KBM-7 (cell line): Measurements from ENCODE around the gene SHISA5.
A peak's percentile ranks its signal among the peaks of the same experiment; 100 is the strongest.

Experiments used
- DNase-seq: peaks from one replicate; pipeline ENCODE4 v3.0.0-alpha.2; 2015
- in situ Hi-C: fragments of 300-500 bp; cut with MboI; formaldehyde crosslinking; loops from 2 replicates; pipeline ENCODE4 v1.14.3; 2020; ENCODE audit warnings: low sequenced_read_pairs, low pct_unique_long_range_greater_than_20kb, mixed read lengths

SHISA5 gene

DNA sequence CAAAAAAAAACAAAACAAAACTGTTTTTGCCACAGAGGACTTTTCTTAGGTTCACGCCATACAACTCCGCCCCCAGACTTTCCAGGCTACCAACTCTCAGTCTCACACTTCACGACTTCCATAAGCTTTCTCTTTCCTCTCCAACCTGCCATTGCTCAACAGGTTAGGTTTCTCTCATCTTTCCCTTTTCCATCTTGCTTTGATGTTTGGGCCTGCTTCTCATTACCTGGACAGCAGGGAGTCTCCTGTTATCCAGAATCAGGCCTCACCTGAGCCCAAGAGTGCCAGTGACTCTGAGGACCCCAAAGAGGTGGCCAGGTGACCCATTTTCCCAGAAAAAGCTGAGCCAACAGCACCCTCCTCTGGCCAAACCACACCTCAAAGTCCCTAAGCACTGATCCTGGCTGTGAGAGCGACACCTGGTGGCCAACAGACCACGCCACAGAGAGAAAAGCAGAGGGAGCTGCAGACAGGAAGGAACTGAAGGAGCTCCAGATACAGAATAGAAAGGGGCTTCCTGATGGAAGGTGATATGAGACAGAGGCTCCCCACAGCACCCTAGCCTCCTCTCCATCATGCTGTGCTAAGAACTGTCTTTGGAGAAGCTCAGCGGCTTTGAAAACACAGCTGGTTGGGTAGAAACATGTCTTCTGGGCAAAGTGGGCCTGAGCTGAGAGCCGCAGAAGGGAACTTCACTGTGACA, 68.0 kb downstream of the SHISA5 start:
- DNase-seq, result peak; percentile 92
- in situ Hi-C loops, result no loop called here

- DNase-seq, result no peak
- in situ Hi-C loops, result no loop called here
These were observed 68.8 kb downstream of the SHISA5 start for GRCh38 chr3:48435223-48435595.

DNA sequence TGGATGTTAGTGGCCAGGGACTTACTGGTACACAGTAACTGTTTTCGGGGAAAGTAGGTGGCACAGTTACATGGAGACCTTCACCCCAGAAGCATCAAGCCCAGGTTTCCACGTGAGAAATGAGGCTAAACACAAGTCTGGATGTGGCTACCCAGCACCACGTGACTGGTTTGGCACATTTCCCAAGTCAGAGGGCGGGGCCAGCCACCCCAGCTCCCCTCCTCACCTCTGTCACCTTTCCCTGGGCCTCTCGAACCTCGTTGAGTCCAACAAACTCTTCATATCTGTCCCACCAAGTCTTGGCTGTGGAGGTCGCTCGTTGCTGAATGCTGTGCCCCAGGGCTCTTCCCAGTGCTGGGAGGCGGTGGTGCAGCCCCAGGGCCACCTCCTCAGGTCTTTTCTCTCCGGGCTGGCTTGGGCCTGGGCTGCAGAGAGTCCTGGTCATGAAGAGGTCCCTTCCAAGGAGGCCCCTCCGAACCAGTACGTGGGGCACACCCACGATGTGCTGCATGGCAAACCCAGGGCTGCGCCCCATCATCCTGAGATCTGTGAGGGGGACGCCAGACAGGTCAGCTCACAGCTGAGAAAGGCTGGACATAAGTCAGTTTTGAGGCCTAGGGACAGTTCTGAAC, 69.3 kb downstream of the SHISA5 start:
- in situ Hi-C loops, result no loop called here

DNA sequence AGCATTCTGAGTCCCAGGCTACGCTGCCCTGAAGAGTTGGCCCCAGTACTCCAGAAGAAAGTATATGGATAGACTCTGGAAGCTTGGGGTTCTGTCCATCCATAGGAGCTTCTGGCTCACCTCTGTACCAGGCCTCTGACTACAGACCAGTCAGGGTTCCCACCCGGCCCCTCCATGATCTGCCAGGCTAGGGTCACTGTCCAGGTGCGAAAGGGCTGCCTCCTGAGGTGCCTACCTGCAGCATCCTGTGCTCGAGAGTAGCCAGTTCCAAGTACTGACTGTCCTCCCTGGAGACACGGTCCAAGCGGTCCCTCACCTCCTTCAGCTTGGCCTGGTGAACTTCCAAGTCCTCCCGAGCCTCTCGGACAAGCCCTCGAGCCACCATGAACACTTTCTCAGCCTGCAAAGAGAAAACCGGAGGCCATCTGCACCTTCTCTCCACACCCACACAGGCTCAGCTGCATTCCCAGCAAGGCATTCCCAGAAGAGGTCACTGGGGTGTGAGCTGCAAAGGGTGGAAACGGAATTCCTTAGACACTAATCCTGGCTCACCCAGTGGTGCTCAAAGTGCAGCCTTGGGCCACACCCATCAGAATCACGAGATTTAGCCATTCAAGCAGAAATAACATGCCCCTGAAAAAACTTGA, 70.4 kb downstream of the SHISA5 start:
- in situ Hi-C loops, result no loop called here
- no peak for DNase-seq

More for the DNA sequence above, 69.3 kb downstream of the SHISA5 start:
- no peak for DNase-seq

GRCh38 chr3:48432411-48433371, 71.3 kb downstream of the SHISA5 start:
- in situ Hi-C loops, result no loop called here
- peak; percentile 20 for DNase-seq

DNA sequence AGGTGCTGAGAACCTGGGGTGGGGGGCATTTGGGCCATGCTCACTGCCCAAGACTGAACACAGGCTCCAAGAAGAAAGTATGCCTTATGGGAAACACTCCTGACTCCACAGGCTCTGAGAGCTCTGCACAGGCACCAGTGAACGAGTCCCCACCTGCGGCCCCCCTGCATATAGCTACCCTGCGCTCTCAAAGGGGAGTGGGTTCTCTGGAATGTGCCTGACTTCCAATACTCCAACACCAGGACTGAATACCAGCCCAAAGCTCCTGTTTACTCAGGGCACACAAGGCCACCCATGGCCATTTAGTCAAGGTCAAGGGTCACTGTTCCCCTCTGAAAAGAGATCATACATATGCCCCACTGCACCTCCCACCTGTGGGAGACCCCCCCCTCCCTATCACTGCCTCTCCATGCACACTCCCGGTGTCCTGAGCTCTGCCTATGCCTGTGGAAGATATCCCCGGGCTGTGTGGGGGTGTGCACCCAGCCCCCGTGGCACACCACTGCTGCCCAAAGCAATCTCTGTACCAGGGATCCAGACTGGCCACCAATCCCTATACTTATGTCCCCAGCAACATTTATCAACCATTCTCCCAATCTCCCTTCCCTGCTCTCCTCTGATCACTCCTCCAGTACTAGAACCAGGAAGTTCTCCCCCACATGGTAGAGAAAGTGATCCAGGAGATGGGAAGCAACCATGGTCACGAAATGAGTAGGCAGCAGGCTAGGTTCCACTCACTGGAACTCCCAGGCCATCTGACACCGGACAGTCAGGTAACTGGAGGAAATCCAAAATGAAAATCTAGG, 72.5 kb downstream of the SHISA5 start:
- DNase-seq, result no peak
- in situ Hi-C loops, result no loop called here

DNA sequence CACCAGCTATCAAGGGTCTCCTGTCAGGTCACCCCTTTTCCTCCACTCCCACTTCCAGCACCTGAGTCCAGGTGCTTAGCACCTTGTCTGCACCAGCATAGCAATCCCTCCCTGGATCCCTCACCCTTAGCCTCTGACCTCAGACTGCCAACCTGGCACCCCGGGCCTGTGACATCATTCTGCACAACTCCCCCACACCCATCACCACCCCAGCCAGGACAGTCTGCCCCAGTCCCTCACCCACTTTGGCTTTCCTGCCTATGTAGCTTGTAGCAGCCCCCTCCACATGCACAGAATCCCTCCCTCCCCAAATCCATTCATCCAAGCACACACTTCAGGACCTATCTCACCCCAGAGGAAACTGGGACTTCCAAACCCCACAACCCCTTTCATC, 73.3 kb downstream of the SHISA5 start:
- in situ Hi-C loops, result no loop called here
- no peak for DNase-seq

GRCh38 chr3:48429960-48430707, 73.8 kb downstream of the SHISA5 start, which contains the start of gene PLXNB1:
TSS of gene PLXNB1 (minus strand) at chr3:48430086. CDS start at chr3:48424611, 5,475 bp downstream.
- peak; percentile 82 for DNase-seq
- in situ Hi-C loops, result loop anchor here (10.0 kb wide), 1 partner anchor 155 kb away; no protein-coding TSS in a partner anchor

DNA sequence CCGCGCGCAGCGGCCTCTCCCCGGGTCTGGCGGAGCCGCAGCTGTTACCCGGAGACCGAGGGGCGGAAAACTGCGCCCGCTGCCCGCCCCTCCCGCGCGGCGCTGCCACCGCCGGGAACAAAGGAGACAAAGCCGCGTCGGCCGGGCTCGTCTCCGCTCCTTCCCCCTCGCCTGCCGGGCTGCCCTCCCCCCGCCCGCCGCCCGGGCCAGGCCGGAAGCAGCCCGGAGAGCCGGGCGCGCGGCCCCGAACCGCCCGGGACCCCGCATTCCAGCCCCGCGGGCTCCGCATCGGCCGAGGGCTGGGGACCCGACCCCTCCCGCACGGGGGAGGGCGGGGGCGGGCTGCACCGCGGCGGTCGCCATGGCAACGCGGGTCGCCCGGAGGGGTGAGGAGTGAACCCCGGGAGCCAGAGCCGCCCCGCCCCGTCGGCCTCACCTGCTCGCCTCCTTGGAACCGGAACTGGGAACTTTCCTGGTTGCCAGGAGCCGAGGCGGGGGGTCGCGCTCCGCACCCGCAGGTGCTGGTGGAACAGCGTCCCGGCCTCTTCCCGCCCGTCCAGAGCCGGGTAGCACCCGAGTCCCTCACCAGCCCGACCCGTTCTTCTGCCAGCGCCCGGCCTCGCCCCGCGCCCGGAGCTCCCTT, 74.5 kb downstream of the SHISA5 start:
- no peak for DNase-seq
- in situ Hi-C loops, result loop anchor here (10.0 kb wide), 1 partner anchor 155 kb away; no protein-coding TSS in a partner anchor

- in situ Hi-C loops, result loop anchor here (10.0 kb wide), 1 partner anchor 154 kb away; no protein-coding TSS in a partner anchor
- DNase-seq, result peak; percentile 10
These were observed 75.2 kb downstream of the SHISA5 start for GRCh38 chr3:48428572-48429316.

DNA sequence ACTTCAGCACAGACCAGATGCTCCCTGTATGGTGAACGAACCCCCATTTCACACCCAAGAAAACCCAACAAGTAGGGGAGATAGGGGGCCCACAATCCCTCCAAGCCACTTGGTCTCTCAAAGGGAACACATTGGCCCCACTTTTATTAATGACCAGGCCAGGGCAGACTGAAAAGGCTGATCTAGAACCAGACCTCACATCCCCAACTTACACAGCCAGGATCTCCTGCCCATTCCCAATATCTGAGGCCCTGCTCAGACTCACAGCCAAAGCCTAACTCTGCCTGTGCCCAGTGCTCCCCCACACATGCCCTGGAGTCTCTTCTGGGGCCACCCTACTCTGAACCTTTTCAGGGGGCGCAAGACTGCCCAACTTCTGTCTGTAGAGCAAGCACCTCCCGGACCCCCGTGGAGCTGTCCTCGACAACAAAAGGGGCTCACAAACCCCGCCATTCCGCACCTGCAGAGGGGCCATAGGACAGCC, 75.8 kb downstream of the SHISA5 start:
- no peak for DNase-seq
- in situ Hi-C loops, result loop anchor here (10.0 kb wide), 1 partner anchor 153 kb away; no protein-coding TSS in a partner anchor

DNA sequence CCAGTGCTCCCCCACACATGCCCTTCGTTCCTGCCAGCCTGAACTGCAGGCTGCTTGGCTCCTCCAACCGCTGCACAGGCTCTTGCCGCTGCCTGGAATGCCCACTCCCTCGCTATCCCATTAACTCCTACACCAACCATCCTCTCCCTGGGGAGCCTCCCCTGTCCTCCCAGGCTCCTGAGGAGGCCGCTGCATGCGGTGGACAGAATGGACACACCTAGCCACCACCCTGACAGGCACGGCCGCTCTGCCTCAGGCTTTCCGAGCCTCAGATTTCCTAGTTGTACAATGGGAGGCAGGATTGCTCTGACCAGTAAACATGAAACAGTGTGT, 76.4 kb downstream of the SHISA5 start:
- in situ Hi-C loops, result loop anchor here (10.0 kb wide), 1 partner anchor 153 kb away; no protein-coding TSS in a partner anchor
- DNase-seq, result no peak

- in situ Hi-C loops, result loop anchor here (10.0 kb wide), 1 partner anchor 152 kb away; no protein-coding TSS in a partner anchor
- DNase-seq, result no peak
These were observed 76.9 kb downstream of the SHISA5 start for GRCh38 chr3:48426944-48427629.

- in situ Hi-C loops, result loop anchor here (10.0 kb wide), 1 partner anchor 152 kb away; no protein-coding TSS in a partner anchor
These were observed 77.5 kb downstream of the SHISA5 start for GRCh38 chr3:48426401-48426909.

GRCh38 chr3:48425281-48425812, 78.6 kb downstream of the SHISA5 start:
- DNase-seq, result no peak
- in situ Hi-C loops, result loop anchor here (10.0 kb wide), 1 partner anchor 151 kb away; no protein-coding TSS in a partner anchor

More at GRCh38 chr3:48426401-48426909, 77.5 kb downstream of the SHISA5 start:
- no peak for DNase-seq
